GM18951 (cell line): ENCODE measurements around the gene CDH19.

Experiments
- POLR2A ChIP-seq: IDR thresholded peaks from 4 replicates; pipeline ENCODE4 v1.6.1; 2011; ENCODE audit warnings: mild to moderate bottlenecking; ENCODE audit not compliant: insufficient read length, insufficient read depth; ENCODE audit errors: extremely low read depth
- in situ Hi-C: fragments of 300-500 bp; cut with MboI; formaldehyde crosslinking; loops from one replicate; pipeline ENCODE4 v1.12.0; 2022; ENCODE audit warnings: low sequenced_read_pairs, mixed read lengths, inconsistent platforms; ENCODE audit not compliant: unreplicated experiment

Gene CDH19

GRCh38 chr18:66555585-66555984, 48.3 kb downstream of the CDH19 start:
- no peak for TF ChIP-seq POLR2A
- in situ Hi-C loops, result no loop called here

- in situ Hi-C loops, result no loop called here
Measured at GRCh38 chr18:66553824-66554223, 50.1 kb downstream of the CDH19 start.

GRCh38 chr18:66550366-66550765, 53.5 kb downstream of the CDH19 start:
- in situ Hi-C loops, result no loop called here
- no peak for TF ChIP-seq POLR2A

More at GRCh38 chr18:66553824-66554223, 50.1 kb downstream of the CDH19 start:
- no peak for TF ChIP-seq POLR2A

GRCh38 chr18:66548747-66549146, 55.1 kb downstream of the CDH19 start:
- TF ChIP-seq POLR2A, result no peak
- in situ Hi-C loops, result no loop called here

GRCh38 chr18:66534110-66534509, 69.8 kb downstream of the CDH19 start:
- no peak for TF ChIP-seq POLR2A
- in situ Hi-C loops, result no loop called here

- no peak for TF ChIP-seq POLR2A
- in situ Hi-C loops, result no loop called here
Measured at GRCh38 chr18:66533693-66534092, 70.2 kb downstream of the CDH19 start.

GRCh38 chr18:66523219-66523991, 80.5 kb downstream of the CDH19 start:
- no peak for TF ChIP-seq POLR2A
- in situ Hi-C loops, result no loop called here

GRCh38 chr18:66513996-66514395, 89.9 kb downstream of the CDH19 start:
- in situ Hi-C loops, result no loop called here
- no peak for TF ChIP-seq POLR2A

- in situ Hi-C loops, result no loop called here
- no peak for TF ChIP-seq POLR2A
Measured at GRCh38 chr18:66511792-66512191, 92.1 kb downstream of the CDH19 start.

- no peak for TF ChIP-seq POLR2A
- in situ Hi-C loops, result no loop called here
Measured at GRCh38 chr18:66511289-66511688, 92.6 kb downstream of the CDH19 start.

- no peak for TF ChIP-seq POLR2A
- in situ Hi-C loops, result no loop called here
Measured at GRCh38 chr18:66510357-66511045, 93.4 kb downstream of the CDH19 start.

- TF ChIP-seq POLR2A, result no peak
Measured at GRCh38 chr18:66508937-66509336, 95.0 kb downstream of the CDH19 start.

GRCh38 chr18:66506178-66506577, 97.7 kb downstream of the CDH19 start:
- in situ Hi-C loops, result no loop called here
- no peak for TF ChIP-seq POLR2A

More at GRCh38 chr18:66508937-66509336, 95.0 kb downstream of the CDH19 start:
- in situ Hi-C loops, result no loop called here

GRCh38 chr18:66497351-66497750, 106.5 kb downstream of the CDH19 start:
- no peak for TF ChIP-seq POLR2A
- in situ Hi-C loops, result no loop called here
